Myocyte (in vitro differentiated cells): ENCODE measurements around the gene SFI1. TPM values are rescaled to one million over a fixed set of nuclear protein-coding genes. Genes with fewer than 3 reads are reported as not detected.
A peak's percentile ranks its signal among the peaks of the same experiment; 100 is the strongest.

Experiments used
- DNase-seq: peaks from one replicate; pipeline ENCODE4 v3.0.0-alpha.2; 2012; ENCODE audit warnings: low read depth
- total RNA-seq: library from RNA; depleted of rRNA; stranded (reverse); fragments of >200 nt; gene quantifications from 2 replicates; pipeline ENCODE4 v1.2.3, GENCODE V29; 2014

The SFI1 gene
- total RNA-seq, 1 donor from 2014 or later: 4.0 TPM

GRCh38 chr22:31635638-31636306, 139.4 kb downstream of the SFI1 start:
- no peak for DNase-seq

GRCh38 chr22:31637447-31637890, 141.1 kb downstream of the SFI1 start:
- no peak for DNase-seq

GRCh38 chr22:31637891-31638618, 141.7 kb downstream of the SFI1 start:
- no peak for DNase-seq

GRCh38 chr22:31639436-31640039, 143.2 kb downstream of the SFI1 start:
- DNase-seq: no peak

GRCh38 chr22:31646186-31647019, 150.1 kb downstream of the SFI1 start:
- peak; percentile 52 for DNase-seq

- no peak for DNase-seq
Measured at GRCh38 chr22:31647066-31647465, 150.7 kb downstream of the SFI1 start.

- DNase-seq: no peak
Measured at GRCh38 chr22:31647523-31648320, 151.4 kb downstream of the SFI1 start.

GRCh38 chr22:31650391-31650790, 154.1 kb downstream of the SFI1 start:
- DNase-seq: no peak

GRCh38 chr22:31651664-31652063, 155.3 kb downstream of the SFI1 start:
- DNase-seq: no peak

- DNase-seq: no peak
Measured at GRCh38 chr22:31652088-31652487, 155.8 kb downstream of the SFI1 start.

- no peak for DNase-seq
Measured at GRCh38 chr22:31652911-31653684, 156.8 kb downstream of the SFI1 start.

- no peak for DNase-seq
Measured at GRCh38 chr22:31653944-31654343, 157.6 kb downstream of the SFI1 start.

GRCh38 chr22:31654408-31654807, 158.1 kb downstream of the SFI1 start:
- no peak for DNase-seq

GRCh38 chr22:31659246-31659645, 162.9 kb downstream of the SFI1 start:
- no peak for DNase-seq

GRCh38 chr22:31660860-31661341, 164.6 kb downstream of the SFI1 start:
- peak; percentile 58 for DNase-seq

GRCh38 chr22:31661851-31662667, 165.7 kb downstream of the SFI1 start, which contains the start of gene PISD:
Gene PISD (minus strand): TSS chr22:31662215. CDS start chr22:31662208, 7 bp downstream.
- peak; percentile 97 for DNase-seq

- no peak for DNase-seq
Measured at GRCh38 chr22:31662668-31663037, 166.3 kb downstream of the SFI1 start.
